PC-9 (cell line): ENCODE data around the gene RAB4B. TPM values are rescaled to one million over a fixed set of nuclear protein-coding genes. Genes with fewer than 3 reads are reported as not detected.
A peak's percentile ranks its signal among the peaks of the same experiment; 100 is the strongest.

Experiments used
- BruUV-seq: library from RNA; stranded (reverse); fragments of 400-500 nt; replicated peaks from 2 replicates; lab custom pipeline; 2021; lab: Mats Ljungman, UMichigan
- CTCF ChIA-PET: fragments of 300-600 bp; sonication (Branson Sonifier 250); formaldehyde crosslinking; loops from one replicate; lab custom pipeline; 2022; ENCODE audit warnings: antibody characterized with exemption; lab: Charles Lee
- POLR2A ChIA-PET: fragments of 300-600 bp; sonication (Branson Sonifier 250); formaldehyde crosslinking; loops from one replicate; lab custom pipeline; 2022; ENCODE audit warnings: antibody characterized with exemption; ENCODE audit not compliant: unreplicated experiment; lab: Charles Lee
- DNase-seq, 2 experiments: peaks; one replicate each; pipeline versions ENCODE4 v3.0.0 to v3.0.0-alpha.2; 2015 to 2022; ENCODE audit warnings: mixed read lengths in 1 of 2
- H2AFZ ChIP-seq: fragments of 200-600 bp; sonication (generic); 2 replicates; pipeline ENCODE4 v1.8.1; 2017; ENCODE audit warnings: antibody characterized with exemption
- H3F3A ChIP-seq: fragments of 200-600 bp; sonication (generic); 2 replicates; pipeline ENCODE4 v1.8.1; 2017; ENCODE audit warnings: antibody characterized with exemption, mild to moderate bottlenecking, low read depth; ENCODE audit not compliant: insufficient read depth
- H3K27ac ChIP-seq: fragments of 200-600 bp; sonication (generic); 2 replicates; pipeline ENCODE4 v1.6.1; 2016; ENCODE audit warnings: mixed run types
- H3K27me3 ChIP-seq: fragments of 200-600 bp; sonication (generic); 2 replicates; pipeline ENCODE4 v1.6.1; 2016; ENCODE audit warnings: low read depth, mixed run types; ENCODE audit not compliant: insufficient read depth
- H3K36me3 ChIP-seq: fragments of 200-600 bp; sonication (generic); 2 replicates; pipeline ENCODE4 v1.6.1; 2016; ENCODE audit warnings: low read depth, mixed run types
- H3K4me1 ChIP-seq: fragments of 200-600 bp; sonication (generic); replicated peaks from 2 replicates; pipeline ENCODE4 v1.6.1; 2016; ENCODE audit warnings: mixed run types; ENCODE audit not compliant: insufficient read depth
- H3K4me2 ChIP-seq: fragments of 200-600 bp; sonication (generic); 2 replicates; pipeline ENCODE4 v1.6.1; 2017; ENCODE audit warnings: mixed run types
- H3K4me3 ChIP-seq: fragments of 200-600 bp; sonication (generic); 2 replicates; pipeline ENCODE4 v1.6.1; 2016; ENCODE audit warnings: mixed run types
- H3K79me2 ChIP-seq: fragments of 200-600 bp; sonication (generic); 2 replicates; pipeline ENCODE4 v1.6.1; 2017; ENCODE audit warnings: low read depth, mixed run types
- H3K9me2 ChIP-seq: fragments of 200-600 bp; sonication (generic); 2 replicates; pipeline ENCODE4 v1.8.1; 2017; ENCODE audit warnings: mild to moderate bottlenecking; ENCODE audit not compliant: insufficient read depth
- H3K9me3 ChIP-seq: fragments of 200-600 bp; sonication (generic); 2 replicates; pipeline ENCODE4 v1.8.1; 2016; ENCODE audit warnings: low read depth; ENCODE audit not compliant: insufficient read depth
- H4K20me1 ChIP-seq: fragments of 200-600 bp; sonication (generic); 2 replicates; pipeline ENCODE4 v1.8.1; 2017; ENCODE audit not compliant: insufficient read depth
- CTCF ChIP-seq: fragments of 200-600 bp; sonication (generic); conservative IDR thresholded peaks from 2 replicates; pipeline ENCODE4 v1.6.1; 2017; ENCODE audit warnings: mixed run types, antibody characterized with exemption, mild to moderate bottlenecking, moderate library complexity
- EZH2 ChIP-seq: fragments of 200-600 bp; sonication (generic); IDR thresholded peaks from 2 replicates; pipeline ENCODE4 v1.8.0; 2017; ENCODE audit warnings: antibody characterized with exemption, low read depth
- intact Hi-C: fragments of 100-400 bp; cut with micrococcal nuclease; formaldehyde crosslinking; loops from one replicate; pipeline ENCODE4 v1.10.0; 2022; ENCODE audit not compliant: unreplicated experiment
- total RNA-seq: library from RNA; stranded (reverse); gene quantifications from 2 replicates; pipeline ENCODE4 v1.2.3, GENCODE V29; 2021

Gene RAB4B
- total RNA-seq, 1 experiment from 2014 or later = 22.2 TPM

- POLR2A ChIA-PET = no interaction called here
- Histone ChIP-seq H3F3A (peaks cover 24% of the 10 kb centered on the region), H3K9me3 (no peaks in the 10 kb centered on the region), H2AFZ (no peak overlapping the region), H4K20me1 (no peaks in the 10 kb centered on the region), H3K4me3 (no peak overlapping the region), H3K27ac (peak overlapping the region; percentile 33), H3K4me2 (peak overlapping the region; percentile 53; the same call in 1 of the 2 replicates), H3K79me2 (no peaks in the 10 kb centered on the region), H3K4me1 (peaks cover 20% of the 10 kb centered on the region), H3K9me2 (no peaks in the 10 kb centered on the region), H3K36me3 (no peaks in the 10 kb centered on the region), H3K27me3 (no peaks in the 10 kb centered on the region)
- CTCF ChIA-PET = no interaction called here
- DNase-seq = no peak
- TF ChIP-seq EZH2 = no peak
- no peak for TF ChIP-seq CTCF
- BruUV-seq = no TSS peak
- intact Hi-C loops = no loop called here
Measured at GRCh38 chr19:40791996-40792395, 13.9 kb downstream of the RAB4B start.

GRCh38 chr19:40797166-40797962 is 19.3 kb downstream of the RAB4B start:
- no peak overlapping the region for H3K4me3 ChIP-seq
- peaks cover 29% of the 10 kb centered on the region for H3K4me1 ChIP-seq
- intact Hi-C loops = no loop called here
- no peaks in the 10 kb centered on the region for H3K27me3 ChIP-seq
- no peaks in the 10 kb centered on the region for H3K9me2 ChIP-seq
- TF ChIP-seq EZH2 (no peak), CTCF (no peak)
- H3K36me3 ChIP-seq = peaks cover 1% of the 10 kb centered on the region; the same call in 1 of the 2 replicates
- H3F3A ChIP-seq = peaks cover 14% of the 10 kb centered on the region; the same call in 1 of the 2 replicates
- H3K4me2 ChIP-seq = peak overlapping the region; percentile 63; the same call in 1 of the 2 replicates
- H3K79me2 ChIP-seq = peaks cover 29% of the 10 kb centered on the region
- no peak overlapping the region for H2AFZ ChIP-seq
- CTCF ChIA-PET = no interaction called here
- H3K27ac ChIP-seq = no peak overlapping the region
- no TSS peak for BruUV-seq
- peaks cover 16% of the 10 kb centered on the region for H4K20me1 ChIP-seq
- no peak for DNase-seq
- POLR2A ChIA-PET = no interaction called here
- H3K9me3 ChIP-seq = no peaks in the 10 kb centered on the region

GRCh38 chr19:40797963-40798682 is 20.1 kb downstream of the RAB4B start:
- no peaks in the 10 kb centered on the region for H3K27me3 ChIP-seq
- peak in 1 of 2 experiments; percentile 57 for DNase-seq
- intact Hi-C loops = loop anchor here (1.0 to 2.0 kb wide), 3 partner anchors 20 to 135 kb away; partner anchors contain the start of genes ACTMAP, RAB4B and SNRPA
- peaks cover 3% of the 10 kb centered on the region; the same call in 1 of the 2 replicates for H3K36me3 ChIP-seq
- no peaks in the 10 kb centered on the region for H3K9me2 ChIP-seq
- peaks cover 6% of the 10 kb centered on the region; the same call in 1 of the 2 replicates for H3F3A ChIP-seq
- BruUV-seq = TSS peak; percentile 90
- TF ChIP-seq CTCF (peak; percentile 60; the same call in 1 of the 2 replicates), EZH2 (no peak)
- H3K4me3 ChIP-seq = peak overlapping the region; percentile 52
- H3K4me2 ChIP-seq = peak overlapping the region; percentile 63
- peak overlapping the region; percentile 75 for H2AFZ ChIP-seq
- H4K20me1 ChIP-seq = peaks cover 24% of the 10 kb centered on the region
- peak overlapping the region; percentile 11; the same call in 1 of the 2 replicates for H3K27ac ChIP-seq
- H3K9me3 ChIP-seq = no peaks in the 10 kb centered on the region
- H3K4me1 ChIP-seq = peaks cover 28% of the 10 kb centered on the region
- peaks cover 36% of the 10 kb centered on the region for H3K79me2 ChIP-seq
- CTCF ChIA-PET = interaction anchor here (1.3 kb wide), 1 partner anchor 20 kb away, joined by 11 read pairs; the partner anchor contains the start of gene RAB4B
- POLR2A ChIA-PET = interaction anchor here (0.6 to 1.2 kb wide), 4 partner anchors 19 to 450 kb away, joined by 3 to 9 read pairs (median 4); partner anchors contain the start of genes C19orf47 and PLD3
